Fibroblast of lung (primary cell): ENCODE measurements around the gene SAT2. TPM values are rescaled to one million over a fixed set of nuclear protein-coding genes. Genes with fewer than 3 reads are reported as not detected.

Experiments
- DNase-seq, 2 donors: peaks; one replicate each; pipeline versions ENCODE4 v3.0.0 to v3.0.0-alpha.2; 2010; ENCODE audit warnings: low read depth in 2 of 2
- H2AFZ ChIP-seq: 2 replicates; pipeline ENCODE4 v1.5.1; 2012; ENCODE audit warnings: low read length, control low read depth, inconsistent platforms
- H3K27ac ChIP-seq: 2 replicates; pipeline ENCODE4 v1.5.1; 2011; ENCODE audit warnings: low read length, control low read depth; ENCODE audit not compliant: insufficient read depth
- H3K27me3 ChIP-seq: 2 replicates; pipeline ENCODE4 v1.5.1; 2011; ENCODE audit warnings: mild to moderate bottlenecking, low read length; ENCODE audit not compliant: control insufficient read depth, insufficient read depth
- H3K36me3 ChIP-seq: 2 replicates; pipeline ENCODE4 v1.5.1; 2011; ENCODE audit warnings: low read length; ENCODE audit not compliant: control insufficient read depth, insufficient read depth
- H3K4me1 ChIP-seq: 2 replicates; pipeline ENCODE4 v1.5.1; 2011; ENCODE audit warnings: low read length; ENCODE audit not compliant: control insufficient read depth, insufficient read depth; ENCODE audit errors: extremely low read depth
- H3K4me2 ChIP-seq: 2 replicates; pipeline ENCODE4 v1.5.1; 2011; ENCODE audit warnings: low read length, control low read depth; ENCODE audit not compliant: insufficient read depth; ENCODE audit errors: extremely low read depth
- H3K4me3 ChIP-seq, 4 experiments: fragments of 200-600 bp in 1 of 4; sonication (generic) in 1 of 4; replicated peaks in 1 of 4; 2 replicates each; pipeline ENCODE4 v1.5.1; 2011 to 2016; ENCODE audit warnings: low read length in 4 of 4, low read depth in 3 of 4, mild to moderate bottlenecking in 3 of 4, control low read depth in 2 of 4, inconsistent platforms in 1 of 4, mixed read lengths in 1 of 4; ENCODE audit not compliant: insufficient read depth in 1 of 4; ENCODE audit errors: control extremely low read depth in 1 of 4
- H3K79me2 ChIP-seq: 2 replicates; pipeline ENCODE4 v1.5.1; 2012; ENCODE audit warnings: mild to moderate bottlenecking, low read length, inconsistent platforms; ENCODE audit not compliant: control insufficient read depth, insufficient read depth
- H3K9ac ChIP-seq: 2 replicates; pipeline ENCODE4 v1.5.1; 2011; ENCODE audit warnings: mild to moderate bottlenecking, low read length, control low read depth; ENCODE audit not compliant: insufficient read depth
- H3K9me3 ChIP-seq: 2 replicates; pipeline ENCODE4 v1.5.1; 2012; ENCODE audit warnings: low read depth, low read length; ENCODE audit not compliant: control insufficient read depth, insufficient read depth
- H4K20me1 ChIP-seq: 2 replicates; pipeline ENCODE4 v1.5.1; 2011; ENCODE audit warnings: low read length; ENCODE audit not compliant: control insufficient read depth, insufficient read depth; ENCODE audit errors: extremely low read depth
- EZH2 ChIP-seq: IDR thresholded peaks from 2 replicates; pipeline ENCODE4 v1.5.1; 2012; ENCODE audit warnings: low read length, control low read depth, mild to moderate bottlenecking; ENCODE audit errors: missing control alignments
- polyA plus RNA-seq, 2 donors: library from polyadenylated mRNA; depleted of rRNA in 1 of 2; stranded (reverse) in 1 of 2; unstranded in 1 of 2; fragments of >200 nt; gene quantifications; 2 replicates each; pipeline ENCODE4 v1.2.1, GENCODE V29; 2011 to 2012; ENCODE audit warnings: missing spikeins in 1 of 2
- total RNA-seq: library from RNA; depleted of rRNA; stranded (reverse); fragments of >200 nt; gene quantifications from 2 replicates; pipeline ENCODE4 v1.2.1, GENCODE V29; 2014
- TF ChIP-seq, protein P1 (sequence below), 2 donors: IDR thresholded peaks in 1 of 2; conservative IDR thresholded peaks in 1 of 2; 1 replicate in 1 of 2; 2 replicates in 1 of 2; pipeline ENCODE4 v1.5.1; 2011 to 2012; ENCODE audit warnings: low read length in 2 of 2, control low read depth in 1 of 2, inconsistent platforms in 1 of 2, low read depth in 1 of 2, mild to moderate bottlenecking in 1 of 2

SAT2 gene
- total and polyA plus RNA-seq, 2 donors (not counting 1 experiment from before 2014, with no cell fraction given): 48.2 to 54.3 TPM

DNA sequence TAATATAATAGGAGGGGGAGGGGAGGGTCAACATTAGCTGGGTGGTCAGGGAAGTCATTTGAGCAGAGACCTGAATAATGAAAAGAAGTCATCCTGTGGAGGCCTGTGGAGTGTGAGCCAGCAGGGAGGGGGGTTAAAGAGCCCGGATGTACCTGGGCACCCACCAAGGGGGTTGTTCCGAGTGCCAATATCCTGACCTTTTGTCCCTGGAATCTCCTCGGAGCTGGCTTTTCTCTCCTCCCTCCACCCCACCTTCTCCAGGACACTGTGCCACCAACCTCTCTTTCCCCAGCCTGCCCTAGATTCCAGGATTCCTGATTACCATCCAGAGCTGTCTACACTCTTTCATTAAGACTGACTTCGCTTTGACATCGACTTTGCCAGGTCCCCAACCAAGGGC lies 8.5 kb upstream of the SAT2 start:
- H3K9me3 ChIP-seq: no peaks in the 10 kb centered on the region
- H2AFZ ChIP-seq: no peak overlapping the region
- no peak overlapping the region for H3K4me3 ChIP-seq

DNA sequence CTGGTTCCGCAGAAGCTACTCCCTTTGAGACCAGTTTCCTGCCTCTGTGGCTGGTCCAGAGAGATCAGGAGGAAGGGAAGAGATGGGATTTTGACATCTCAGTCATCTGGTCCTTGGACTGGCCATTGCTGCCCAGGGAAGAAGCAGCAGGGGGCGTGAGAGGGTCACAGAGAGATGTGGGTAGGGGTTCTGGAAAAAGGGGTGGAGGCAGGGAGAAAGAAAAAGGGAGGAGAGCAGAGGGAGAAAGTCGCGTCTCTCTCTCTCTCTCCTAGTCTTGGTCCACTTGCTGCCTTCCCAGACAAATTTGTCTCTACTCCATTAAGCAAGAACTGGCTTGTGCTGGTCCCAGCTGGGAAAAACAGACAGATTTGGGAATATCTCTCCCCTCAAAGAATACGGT lies 6.8 kb upstream of the SAT2 start:
- Histone ChIP-seq H3K4me1 (no peaks in the 10 kb centered on the region), H3K79me2 (no peaks in the 10 kb centered on the region), H3K9ac (no peak overlapping the region), H3K27ac (no peak overlapping the region), H4K20me1 (no peaks in the 10 kb centered on the region), H3K4me2 (no peak overlapping the region), H3K27me3 (no peaks in the 10 kb centered on the region), H3K36me3 (no peaks in the 10 kb centered on the region), H3K4me3 (no peak overlapping the region), H3K9me3 (no peaks in the 10 kb centered on the region), H2AFZ (no peak overlapping the region)
- DNase-seq: peak; percentile 28 to 59
- TF ChIP-seq, protein P1, sequence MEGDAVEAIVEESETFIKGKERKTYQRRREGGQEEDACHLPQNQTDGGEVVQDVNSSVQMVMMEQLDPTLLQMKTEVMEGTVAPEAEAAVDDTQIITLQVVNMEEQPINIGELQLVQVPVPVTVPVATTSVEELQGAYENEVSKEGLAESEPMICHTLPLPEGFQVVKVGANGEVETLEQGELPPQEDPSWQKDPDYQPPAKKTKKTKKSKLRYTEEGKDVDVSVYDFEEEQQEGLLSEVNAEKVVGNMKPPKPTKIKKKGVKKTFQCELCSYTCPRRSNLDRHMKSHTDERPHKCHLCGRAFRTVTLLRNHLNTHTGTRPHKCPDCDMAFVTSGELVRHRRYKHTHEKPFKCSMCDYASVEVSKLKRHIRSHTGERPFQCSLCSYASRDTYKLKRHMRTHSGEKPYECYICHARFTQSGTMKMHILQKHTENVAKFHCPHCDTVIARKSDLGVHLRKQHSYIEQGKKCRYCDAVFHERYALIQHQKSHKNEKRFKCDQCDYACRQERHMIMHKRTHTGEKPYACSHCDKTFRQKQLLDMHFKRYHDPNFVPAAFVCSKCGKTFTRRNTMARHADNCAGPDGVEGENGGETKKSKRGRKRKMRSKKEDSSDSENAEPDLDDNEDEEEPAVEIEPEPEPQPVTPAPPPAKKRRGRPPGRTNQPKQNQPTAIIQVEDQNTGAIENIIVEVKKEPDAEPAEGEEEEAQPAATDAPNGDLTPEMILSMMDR (conservative IDR thresholded peaks at IDR 0.05 in 1 of 2, IDR thresholded peaks at IDR 0.05 in 1 of 2; ENCODE audit: low read depth in 1 of 2, low read length in 2 of 2): peak; percentile 67 to 74
- TF ChIP-seq EZH2: no peak

More for the DNA sequence above, 8.5 kb upstream of the SAT2 start:
- Histone ChIP-seq H3K27ac (no peak overlapping the region), H3K36me3 (no peaks in the 10 kb centered on the region), H3K27me3 (no peaks in the 10 kb centered on the region), H4K20me1 (no peaks in the 10 kb centered on the region), H3K4me1 (no peaks in the 10 kb centered on the region), H3K9ac (no peak overlapping the region), H3K4me2 (no peak overlapping the region), H3K79me2 (no peaks in the 10 kb centered on the region)
- TF ChIP-seq EZH2: no peak
- TF ChIP-seq, protein P1 (conservative IDR thresholded peaks at IDR 0.05 in 1 of 2, IDR thresholded peaks at IDR 0.05 in 1 of 2; ENCODE audit: low read depth in 1 of 2, low read length in 2 of 2): no peak
- DNase-seq: no peak

DNA sequence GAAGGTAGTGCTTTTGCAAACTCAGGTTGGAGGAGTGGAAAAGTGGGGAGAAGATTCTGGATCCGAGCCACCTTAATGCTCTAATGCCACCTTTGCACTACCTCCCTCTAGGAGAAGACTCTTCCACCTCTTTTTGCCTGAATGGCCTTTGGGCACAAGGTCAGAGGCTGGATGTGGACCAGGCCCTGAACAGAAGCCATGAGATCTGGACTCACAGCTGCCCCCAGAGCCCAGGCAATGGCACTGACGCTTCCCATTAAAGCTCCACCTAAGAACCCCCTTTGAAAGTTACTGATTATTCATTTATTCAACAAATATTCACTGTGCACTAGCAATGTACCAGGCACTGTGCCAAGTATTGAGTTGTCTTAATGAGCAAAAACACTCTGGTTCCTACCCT lies 5.5 kb upstream of the SAT2 start:
- no peak for TF ChIP-seq EZH2
- TF ChIP-seq, protein P1 (conservative IDR thresholded peaks at IDR 0.05 in 1 of 2, IDR thresholded peaks at IDR 0.05 in 1 of 2; ENCODE audit: low read depth in 1 of 2, low read length in 2 of 2): no peak
- Histone ChIP-seq H3K79me2 (no peaks in the 10 kb centered on the region), H3K4me1 (no peaks in the 10 kb centered on the region), H3K4me3 (no peak overlapping the region), H3K9ac (no peak overlapping the region), H3K4me2 (no peak overlapping the region), H2AFZ (no peak overlapping the region), H4K20me1 (no peaks in the 10 kb centered on the region), H3K36me3 (no peaks in the 10 kb centered on the region), H3K9me3 (no peaks in the 10 kb centered on the region), H3K27me3 (no peaks in the 10 kb centered on the region), H3K27ac (no peak overlapping the region)
- no peak for DNase-seq
